ENCODE data around the gene RPSA.
"Not testable (repeated sequence)": the region's sequence is repeated elsewhere in the genome, so short reads cannot be mapped to it uniquely, and the experiment has no call there.

The RPSA gene

GRCh38 chr3:39419742-39420315, 13.3 kb downstream of the RPSA start:
- no peak for DNase-seq (ENCODE audit: low spot score)

GRCh38 chr3:39420543-39420942, 14.0 kb downstream of the RPSA start:
- DNase-seq (ENCODE audit: low spot score) = no peak

- no peak for DNase-seq (ENCODE audit: low spot score)
Measured at GRCh38 chr3:39423436-39423970, 17.0 kb downstream of the RPSA start.

- no peak for DNase-seq (ENCODE audit: low spot score)
Measured at GRCh38 chr3:39426312-39426711, 19.8 kb downstream of the RPSA start.

- DNase-seq (ENCODE audit: low spot score) = no peak
Measured at GRCh38 chr3:39427506-39427905, 21.0 kb downstream of the RPSA start.

GRCh38 chr3:39428745-39429201, 22.3 kb downstream of the RPSA start:
- no peak for DNase-seq (ENCODE audit: low spot score)

GRCh38 chr3:39429466-39429865, 22.9 kb downstream of the RPSA start:
- no peak for DNase-seq (ENCODE audit: low spot score)

GRCh38 chr3:39432342-39432741, 25.8 kb downstream of the RPSA start:
- DNase-seq (ENCODE audit: low spot score) = no peak

- DNase-seq (ENCODE audit: low spot score) = no peak
Measured at GRCh38 chr3:39433642-39434041, 27.1 kb downstream of the RPSA start.

- no peak for DNase-seq (ENCODE audit: low spot score)
Measured at GRCh38 chr3:39434574-39434973, 28.1 kb downstream of the RPSA start.

GRCh38 chr3:39435006-39435748, 28.7 kb downstream of the RPSA start:
- no peak for DNase-seq (ENCODE audit: low spot score)

- DNase-seq (ENCODE audit: low spot score) = no peak
Measured at GRCh38 chr3:39438880-39439279, 32.4 kb downstream of the RPSA start.

- no peak for DNase-seq (ENCODE audit: low spot score)
Measured at GRCh38 chr3:39440316-39440715, 33.8 kb downstream of the RPSA start.

- DNase-seq (ENCODE audit: low spot score) = no peak
Measured at GRCh38 chr3:39443530-39443929, 37.0 kb downstream of the RPSA start.

GRCh38 chr3:39445927-39446326, 39.4 kb downstream of the RPSA start:
- no peak for DNase-seq (ENCODE audit: low spot score)

GRCh38 chr3:39446444-39446843, 39.9 kb downstream of the RPSA start:
- DNase-seq (ENCODE audit: low spot score) = no peak

- no peak for DNase-seq (ENCODE audit: low spot score)
Measured at GRCh38 chr3:39447637-39448483, 41.3 kb downstream of the RPSA start.

GRCh38 chr3:39448506-39449233, 42.1 kb downstream of the RPSA start:
- DNase-seq (ENCODE audit: low spot score) = no peak

- no peak for DNase-seq (ENCODE audit: low spot score)
Measured at GRCh38 chr3:39449796-39450195, 43.3 kb downstream of the RPSA start.

- no peak for DNase-seq (ENCODE audit: low spot score)
Measured at GRCh38 chr3:39453134-39453533, 46.6 kb downstream of the RPSA start.

GRCh38 chr3:39453872-39454271, 47.4 kb downstream of the RPSA start:
- not testable (repeated sequence) for DNase-seq (ENCODE audit: low spot score)

All from left forelimb (tissue), 1 donor.